Measurements from ENCODE around the gene MBD3. TPM values are rescaled to one million over a fixed set of nuclear protein-coding genes. Genes with fewer than 3 reads are reported as not detected.

MBD3 gene
- total RNA-seq, 2 experiments from 2014 or later = 67.7 to 71.4 TPM

GRCh38 chr19:1576242-1577089 is 16.2 kb downstream of the MBD3 start:
- H3K4me3 Mint-ChIP-seq = no peak overlapping the region
- H3K4me1 Mint-ChIP-seq (ENCODE audit: low read depth) = no peaks in the 10 kb centered on the region
- ChIA-PET CTCF (interaction anchor here (0.7 kb wide), 1 partner anchor 72 kb away, joined by 3 read pairs; no protein-coding TSS in a partner anchor), POLR2A (interaction anchor here (0.7 kb wide), 1 partner anchor 17 kb away, joined by 3 read pairs; no protein-coding TSS in a partner anchor)
- H3K9me3 Mint-ChIP-seq = no peaks in the 10 kb centered on the region
- intact Hi-C loops (cut with micrococcal nuclease) = no loop called here
- peaks cover 11% of the 10 kb centered on the region for H3K36me3 Mint-ChIP-seq
- H3K27ac Mint-ChIP-seq = no peak overlapping the region
- DNase-seq = no peak
- no peaks in the 10 kb centered on the region for H3K27me3 Mint-ChIP-seq

- POLR2A ChIA-PET = interaction anchor here (0.7 kb wide), 1 partner anchor 18 kb away, joined by 3 read pairs; no protein-coding TSS in a partner anchor
- intact Hi-C loops (cut with micrococcal nuclease) = no loop called here
- CTCF ChIA-PET = interaction anchor here (1.1 kb wide), 1 partner anchor 250 kb away, joined by 3 read pairs; no protein-coding TSS in a partner anchor
These were observed 17.1 kb downstream of the MBD3 start for GRCh38 chr19:1575323-1576241.

GRCh38 chr19:1574354-1575136 is 18.1 kb downstream of the MBD3 start:
- CTCF ChIA-PET = interaction anchor here (1.1 kb wide), 1 partner anchor 251 kb away, joined by 3 read pairs; no protein-coding TSS in a partner anchor
- no peaks in the 10 kb centered on the region for H3K9me3 Mint-ChIP-seq
- no peaks in the 10 kb centered on the region for H3K4me1 Mint-ChIP-seq (ENCODE audit: low read depth)
- no peak for DNase-seq
- POLR2A ChIA-PET = no interaction called here
- peaks cover 7% of the 10 kb centered on the region for H3K27me3 Mint-ChIP-seq
- intact Hi-C loops (cut with micrococcal nuclease) = no loop called here
- no peak overlapping the region for H3K4me3 Mint-ChIP-seq
- H3K36me3 Mint-ChIP-seq = peaks cover 2% of the 10 kb centered on the region
- H3K27ac Mint-ChIP-seq = no peak overlapping the region

More at GRCh38 chr19:1575323-1576241, 17.1 kb downstream of the MBD3 start:
- no peaks in the 10 kb centered on the region for H3K9me3 Mint-ChIP-seq
- H3K4me3 Mint-ChIP-seq = no peak overlapping the region
- H3K27me3 Mint-ChIP-seq = no peaks in the 10 kb centered on the region
- H3K36me3 Mint-ChIP-seq = peaks cover 5% of the 10 kb centered on the region
- H3K4me1 Mint-ChIP-seq (ENCODE audit: low read depth) = no peaks in the 10 kb centered on the region
- no peak for DNase-seq
- H3K27ac Mint-ChIP-seq = no peak overlapping the region

GRCh38 chr19:1572795-1573194 is 19.9 kb downstream of the MBD3 start:
- Mint-ChIP-seq H3K4me1 (ENCODE audit: low read depth) (no peaks in the 10 kb centered on the region), H3K9me3 (no peaks in the 10 kb centered on the region), H3K4me3 (no peak overlapping the region), H3K27me3 (peaks cover 7% of the 10 kb centered on the region), H3K27ac (no peak overlapping the region), H3K36me3 (no peaks in the 10 kb centered on the region)
- intact Hi-C loops (cut with micrococcal nuclease) = no loop called here
- no peak for DNase-seq
- ChIA-PET CTCF (interaction anchor here (1.1 kb wide), 1 partner anchor 210 kb away, joined by 3 read pairs; no protein-coding TSS in a partner anchor), POLR2A (no interaction called here)

- no peak overlapping the region for H3K4me3 Mint-ChIP-seq
- peaks cover 7% of the 10 kb centered on the region for H3K27me3 Mint-ChIP-seq
- ChIA-PET CTCF (no interaction called here), POLR2A (no interaction called here)
- no peaks in the 10 kb centered on the region for H3K4me1 Mint-ChIP-seq (ENCODE audit: low read depth)
- intact Hi-C loops (cut with micrococcal nuclease) = no loop called here
- H3K27ac Mint-ChIP-seq = no peak overlapping the region
- H3K36me3 Mint-ChIP-seq = no peaks in the 10 kb centered on the region
- no peak for DNase-seq
- no peaks in the 10 kb centered on the region for H3K9me3 Mint-ChIP-seq
These were observed 21.3 kb downstream of the MBD3 start for GRCh38 chr19:1571358-1571757.

- H3K4me3 Mint-ChIP-seq = no peak overlapping the region
- ChIA-PET CTCF (no interaction called here), POLR2A (interaction anchor here (1.0 kb wide), 1 partner anchor 22 kb away, joined by 4 read pairs; the partner anchor contains the start of gene MBD3)
- DNase-seq = no peak
- H3K9me3 Mint-ChIP-seq = no peaks in the 10 kb centered on the region
- intact Hi-C loops (cut with micrococcal nuclease) = no loop called here
- no peak overlapping the region for H3K27ac Mint-ChIP-seq
- peaks cover 7% of the 10 kb centered on the region for H3K27me3 Mint-ChIP-seq
- H3K36me3 Mint-ChIP-seq = no peaks in the 10 kb centered on the region
- H3K4me1 Mint-ChIP-seq (ENCODE audit: low read depth) = no peaks in the 10 kb centered on the region
These were observed 21.8 kb downstream of the MBD3 start for GRCh38 chr19:1570836-1571235.

GRCh38 chr19:1569997-1570396 is 22.7 kb downstream of the MBD3 start:
- ChIA-PET CTCF (no interaction called here), POLR2A (interaction anchor here (1.0 kb wide), 1 partner anchor 23 kb away, joined by 4 read pairs; the partner anchor contains the start of gene MBD3)
- Mint-ChIP-seq H3K4me1 (ENCODE audit: low read depth) (no peaks in the 10 kb centered on the region), H3K9me3 (no peaks in the 10 kb centered on the region), H3K4me3 (no peak overlapping the region), H3K27ac (no peak overlapping the region), H3K36me3 (no peaks in the 10 kb centered on the region), H3K27me3 (peaks cover 7% of the 10 kb centered on the region)
- no peak for DNase-seq
- intact Hi-C loops (cut with micrococcal nuclease) = no loop called here

GRCh38 chr19:1568320-1569019 is 24.2 kb downstream of the MBD3 start, which contains the start of gene MEX3D:
MEX3D (minus strand) TSS chr19:1568325; CDS start chr19:1568058, 267 bp downstream.
- Mint-ChIP-seq H3K27ac (no peak within 1 kb of the TSS), H3K9me3 (no peaks in the 10 kb centered on the region), H3K4me3 (peak within 1 kb of the TSS; percentile 43), H3K36me3 (no peaks in the 10 kb centered on the region), H3K27me3 (peaks cover 7% of the 10 kb centered on the region), H3K4me1 (ENCODE audit: low read depth) (no peaks in the 10 kb centered on the region)
- DNase-seq = peak; percentile 82
- POLR2A ChIA-PET = no interaction called here
- intact Hi-C loops (cut with micrococcal nuclease) = no loop called here
- CTCF ChIA-PET = interaction anchor here (0.7 kb wide), 1 partner anchor 285 kb away, joined by 3 read pairs; no protein-coding TSS in a partner anchor

GRCh38 chr19:1567848-1568227 is 24.8 kb downstream of the MBD3 start:
- DNase-seq = no peak
- no peaks in the 10 kb centered on the region for H3K36me3 Mint-ChIP-seq
- no peak overlapping the region for H3K27ac Mint-ChIP-seq
- H3K4me3 Mint-ChIP-seq = no peak overlapping the region
- peaks cover 7% of the 10 kb centered on the region for H3K27me3 Mint-ChIP-seq
- CTCF ChIA-PET = no interaction called here
- H3K9me3 Mint-ChIP-seq = no peaks in the 10 kb centered on the region
- intact Hi-C loops (cut with micrococcal nuclease) = no loop called here
- POLR2A ChIA-PET = no interaction called here
- H3K4me1 Mint-ChIP-seq (ENCODE audit: low read depth) = no peaks in the 10 kb centered on the region

GRCh38 chr19:1567116-1567847 is 25.4 kb downstream of the MBD3 start:
- Mint-ChIP-seq H3K4me1 (ENCODE audit: low read depth) (no peaks in the 10 kb centered on the region), H3K4me3 (peak overlapping the region; percentile 43), H3K27me3 (peaks cover 7% of the 10 kb centered on the region), H3K9me3 (no peaks in the 10 kb centered on the region), H3K27ac (no peak overlapping the region), H3K36me3 (no peaks in the 10 kb centered on the region)
- ChIA-PET CTCF (no interaction called here), POLR2A (no interaction called here)
- DNase-seq = no peak
- intact Hi-C loops (cut with micrococcal nuclease) = no loop called here
